Neural progenitor cell (in vitro differentiated cells): Measurements from ENCODE around the gene FNIP2.

Source experiments
- EZH2 ChIP-seq: fragments of 200-600 bp; sonication (generic); IDR thresholded peaks from 2 replicates; pipeline ENCODE4 v1.6.1; 2017; ENCODE audit warnings: antibody characterized with exemption, mild to moderate bottlenecking, moderate library complexity
- EZH2phosphoT487 ChIP-seq: fragments of 200-600 bp; sonication (generic); IDR thresholded peaks from 2 replicates; pipeline ENCODE4 v1.6.1; 2017; ENCODE audit warnings: antibody characterized with exemption
- TF ChIP-seq, protein P1 (sequence below): fragments of 200-600 bp; sonication (generic); IDR thresholded peaks from 2 replicates; pipeline ENCODE4 v1.5.1; 2017; ENCODE audit warnings: antibody characterized with exemption, mild to moderate bottlenecking

DNA sequence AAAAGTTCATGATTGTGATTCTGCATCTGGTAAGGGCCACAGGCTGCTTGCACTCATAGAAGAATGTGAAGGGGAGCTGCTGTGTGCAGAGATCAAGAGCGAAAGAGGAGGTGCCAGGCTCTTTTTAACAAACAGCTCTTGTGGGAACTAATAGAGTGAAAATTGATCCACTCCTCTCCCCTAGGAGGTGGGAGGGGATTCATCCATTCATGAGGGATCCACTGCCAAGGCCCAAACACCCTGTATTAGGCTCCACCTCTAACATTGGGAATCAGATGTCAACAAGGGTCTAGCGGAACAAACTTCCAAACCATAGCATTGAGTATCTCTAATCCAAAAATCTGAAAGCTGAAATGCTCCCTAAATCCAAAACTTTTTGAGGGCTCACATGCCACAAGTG is 29.2 kb upstream of the FNIP2 start:
- TF ChIP-seq, protein P1, sequence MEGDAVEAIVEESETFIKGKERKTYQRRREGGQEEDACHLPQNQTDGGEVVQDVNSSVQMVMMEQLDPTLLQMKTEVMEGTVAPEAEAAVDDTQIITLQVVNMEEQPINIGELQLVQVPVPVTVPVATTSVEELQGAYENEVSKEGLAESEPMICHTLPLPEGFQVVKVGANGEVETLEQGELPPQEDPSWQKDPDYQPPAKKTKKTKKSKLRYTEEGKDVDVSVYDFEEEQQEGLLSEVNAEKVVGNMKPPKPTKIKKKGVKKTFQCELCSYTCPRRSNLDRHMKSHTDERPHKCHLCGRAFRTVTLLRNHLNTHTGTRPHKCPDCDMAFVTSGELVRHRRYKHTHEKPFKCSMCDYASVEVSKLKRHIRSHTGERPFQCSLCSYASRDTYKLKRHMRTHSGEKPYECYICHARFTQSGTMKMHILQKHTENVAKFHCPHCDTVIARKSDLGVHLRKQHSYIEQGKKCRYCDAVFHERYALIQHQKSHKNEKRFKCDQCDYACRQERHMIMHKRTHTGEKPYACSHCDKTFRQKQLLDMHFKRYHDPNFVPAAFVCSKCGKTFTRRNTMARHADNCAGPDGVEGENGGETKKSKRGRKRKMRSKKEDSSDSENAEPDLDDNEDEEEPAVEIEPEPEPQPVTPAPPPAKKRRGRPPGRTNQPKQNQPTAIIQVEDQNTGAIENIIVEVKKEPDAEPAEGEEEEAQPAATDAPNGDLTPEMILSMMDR = no peak
- TF ChIP-seq EZH2phosphoT487 = no peak
- no peak for TF ChIP-seq EZH2
